Endothelial cell of umbilical vein (primary cell): ENCODE data around the gene CADPS. TPM values are rescaled to one million over a fixed set of nuclear protein-coding genes. Genes with fewer than 3 reads are reported as not detected.

Experiments used
- BruUV-seq: library from RNA; stranded (reverse); fragments of 400-500 nt; replicated peaks from 2 replicates; lab custom pipeline; 2021; lab: Mats Ljungman, UMichigan
- CTCF ChIA-PET: fragments of 300-600, 350-600 bp; sonication (Branson Sonifier 250); formaldehyde crosslinking; loops from one replicate; lab custom pipeline; 2021; ENCODE audit warnings: antibody characterized with exemption, inconsistent platforms; lab: Charles Lee
- POLR2A ChIA-PET: fragments of 300-600, 350-600 bp; sonication (Branson Sonifier 250); formaldehyde crosslinking; loops from one replicate; lab custom pipeline; 2021; ENCODE audit warnings: antibody characterized with exemption, inconsistent platforms; lab: Charles Lee
- DNase-seq: peaks from one replicate; pipeline ENCODE4 v3.0.0-alpha.2; 2011; ENCODE audit warnings: low read depth, low spot score
- FAIRE-seq: peaks from 2 replicates; lab custom pipeline; 2011; peaks lifted over from hg19 to GRCh38; lab: Jason Lieb, UNC
- H2AFZ ChIP-seq: 2 replicates; pipeline ENCODE4 v1.6.0; 2012; ENCODE audit warnings: low read depth, low read length, control low read depth, inconsistent platforms
- H3K27ac ChIP-seq: 2 replicates; pipeline ENCODE4 v1.5.1; 2011; ENCODE audit warnings: low read depth, mild to moderate bottlenecking, control low read depth, low read length, moderate library complexity; ENCODE audit not compliant: insufficient read depth
- H3K27me3 ChIP-seq, 2 experiments: 2 replicates each; pipeline versions ENCODE4 v1.6.0 to v1.6.1; 2011; ENCODE audit warnings: low read length in 2 of 2, mixed read lengths in 1 of 2; ENCODE audit not compliant: control insufficient read depth in 2 of 2, insufficient read depth in 2 of 2
- H3K36me3 ChIP-seq, 2 experiments: 2 replicates in 1 of 2; 3 replicates in 1 of 2; pipeline ENCODE4 v1.5.1; 2011; ENCODE audit warnings: low read length in 2 of 2, mild to moderate bottlenecking in 1 of 2, moderate library complexity in 1 of 2; ENCODE audit not compliant: control insufficient read depth in 2 of 2, insufficient read depth in 2 of 2; ENCODE audit errors: extremely low read depth in 1 of 2
- H3K4me1 ChIP-seq: 3 replicates; pipeline ENCODE4 v1.5.1; 2011; ENCODE audit warnings: mild to moderate bottlenecking, low read length; ENCODE audit not compliant: control insufficient read depth, insufficient read depth; ENCODE audit errors: extremely low read depth
- H3K4me2 ChIP-seq: 2 replicates; pipeline ENCODE4 v1.6.1; 2011; ENCODE audit warnings: low read length, control low read depth, mixed read lengths; ENCODE audit not compliant: insufficient read depth
- H3K4me3 ChIP-seq, 3 experiments: fragments of 200-600 bp in 1 of 3; sonication (generic), shearing (Covaris generic) in 1 of 3; replicated peaks in 1 of 3; 2 replicates each; pipeline ENCODE4 v1.5.1; 2011 to 2016; ENCODE audit warnings: control low read depth in 3 of 3, low read length in 3 of 3, mild to moderate bottlenecking in 2 of 3, inconsistent platforms in 1 of 3, low read depth in 1 of 3, moderate library complexity in 1 of 3; ENCODE audit not compliant: insufficient read depth in 1 of 3
- H3K79me2 ChIP-seq: 2 replicates; pipeline ENCODE4 v1.6.0; 2012; ENCODE audit warnings: low read length, inconsistent platforms; ENCODE audit not compliant: control insufficient read depth, insufficient read depth
- H3K9ac ChIP-seq: replicated peaks from 2 replicates; pipeline ENCODE3; 2011; ENCODE audit warnings: low read length, control low read depth; ENCODE audit not compliant: insufficient read depth; ENCODE audit errors: extremely low read depth
- H3K9me1 ChIP-seq: replicated peaks from 3 replicates; pipeline ENCODE4 v1.6.0; 2011; ENCODE audit warnings: mild to moderate bottlenecking, low read length; ENCODE audit not compliant: control insufficient read depth, insufficient read depth; ENCODE audit errors: extremely low read depth
- H3K9me3 ChIP-seq: replicated peaks from 2 replicates; pipeline ENCODE4 v1.5.1; 2012; ENCODE audit warnings: low read length, inconsistent platforms; ENCODE audit not compliant: control insufficient read depth, insufficient read depth
- H4K20me1 ChIP-seq: replicated peaks from 2 replicates; pipeline ENCODE3; 2011; ENCODE audit warnings: mild to moderate bottlenecking, low read length; ENCODE audit not compliant: control insufficient read depth, insufficient read depth; ENCODE audit errors: extremely low read depth
- FOS ChIP-seq: IDR thresholded peaks from 2 replicates; pipeline ENCODE4 v1.6.1; 2011; ENCODE audit warnings: mild to moderate bottlenecking, low read length, moderate library complexity, borderline replicate concordance; ENCODE audit not compliant: insufficient read depth
- JUN ChIP-seq: IDR thresholded peaks from 2 replicates; pipeline ENCODE4 v1.6.1; 2011; ENCODE audit warnings: borderline replicate concordance, low read depth; ENCODE audit not compliant: insufficient read length, insufficient read depth
- MYC ChIP-seq: IDR thresholded peaks from one replicate; pipeline ENCODE4 v1.6.1; 2011; ENCODE audit warnings: mild to moderate bottlenecking, low read depth, low read length
- POLR2A ChIP-seq: IDR thresholded peaks from 2 replicates; pipeline ENCODE4 v1.6.1; 2012; ENCODE audit warnings: low read depth, mild to moderate bottlenecking, control low read depth, low read length
- POLR2AphosphoS5 ChIP-seq: IDR thresholded peaks from 2 replicates; pipeline ENCODE4 v1.6.1; 2012; ENCODE audit warnings: low read depth, mild to moderate bottlenecking, control low read depth, low read length, moderate library complexity; ENCODE audit not compliant: insufficient read depth
- dilution Hi-C: fragments of 300-500 bp; cut with MboI; formaldehyde crosslinking; loops from one replicate; pipeline ENCODE4 v1.15.0; 2019; ENCODE audit warnings: low sequenced_read_pairs; ENCODE audit not compliant: extremely low pct_ligation_motif_present
- intact Hi-C: fragments of 100-400 bp; cut with micrococcal nuclease; formaldehyde crosslinking; loops from one replicate; pipeline ENCODE4 v1.10.0; 2022
- polyA plus RNA-seq, 4 experiments: library from polyadenylated mRNA; depleted of rRNA in 3 of 4; stranded (reverse) in 3 of 4; unstranded in 1 of 4; fragments of >200 nt; gene quantifications; 2 replicates each; pipeline versions ENCODE4 v1.2.1 to v1.2.3, GENCODE V29; 2011 to 2012; ENCODE audit warnings: missing spikeins in 1 of 4
- total RNA-seq: library from RNA; stranded (reverse); gene quantifications from 2 replicates; pipeline ENCODE4 v1.2.3, GENCODE V29; 2021
- TF ChIP-seq, protein P1 (sequence below), 2 donors: IDR thresholded peaks; 1 replicate in 1 of 2; 2 replicates in 1 of 2; pipeline ENCODE4 v1.5.1; 2011; ENCODE audit warnings: low read length in 2 of 2, mild to moderate bottlenecking in 2 of 2, moderate library complexity in 2 of 2, control low read depth in 1 of 2, inconsistent platforms in 1 of 2, low read depth in 1 of 2; ENCODE audit not compliant: insufficient read depth in 1 of 2; ENCODE audit errors: extremely low read depth in 1 of 2
- TF ChIP-seq, protein P2 (sequence below): IDR thresholded peaks from 2 replicates; pipeline ENCODE4 v1.6.1; 2011; ENCODE audit not compliant: insufficient read depth, insufficient read length

The CADPS gene
- total and polyA plus RNA-seq, 2 donors (not counting 3 experiments of a cell fraction or from before 2014, with no cell fraction given) = not detected

DNA sequence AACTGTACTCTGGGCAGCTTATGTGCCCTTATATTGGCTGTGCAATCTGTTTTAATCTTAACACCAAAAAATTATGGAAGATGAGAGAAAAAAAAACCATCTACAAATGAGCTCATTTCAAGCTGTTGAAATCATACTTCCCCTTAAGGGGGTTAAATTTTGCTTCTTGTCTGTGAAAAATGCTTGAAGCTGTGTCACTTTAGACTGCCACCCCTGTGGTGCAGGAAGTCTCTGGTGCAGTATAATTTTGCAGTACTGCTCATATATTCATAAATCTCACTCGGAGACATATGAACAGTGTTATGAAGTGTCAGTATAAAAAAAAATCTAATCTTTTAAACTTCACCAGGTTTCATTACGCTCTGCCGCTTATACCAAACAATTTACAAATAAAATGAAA lies 471.5 kb downstream of the CADPS start:
- H3K4me1 ChIP-seq = no peaks in the 10 kb centered on the region
- H3K9ac ChIP-seq = no peak overlapping the region
- H3K9me3 ChIP-seq = no peaks in the 10 kb centered on the region
- DNase-seq = no peak
- H3K36me3 ChIP-seq = no peaks in the 10 kb centered on the region
- no peaks in the 10 kb centered on the region for H4K20me1 ChIP-seq
- TF ChIP-seq MYC (no peak), FOS (no peak), POLR2A (no peak), JUN (no peak)
- TF ChIP-seq, protein P1, sequence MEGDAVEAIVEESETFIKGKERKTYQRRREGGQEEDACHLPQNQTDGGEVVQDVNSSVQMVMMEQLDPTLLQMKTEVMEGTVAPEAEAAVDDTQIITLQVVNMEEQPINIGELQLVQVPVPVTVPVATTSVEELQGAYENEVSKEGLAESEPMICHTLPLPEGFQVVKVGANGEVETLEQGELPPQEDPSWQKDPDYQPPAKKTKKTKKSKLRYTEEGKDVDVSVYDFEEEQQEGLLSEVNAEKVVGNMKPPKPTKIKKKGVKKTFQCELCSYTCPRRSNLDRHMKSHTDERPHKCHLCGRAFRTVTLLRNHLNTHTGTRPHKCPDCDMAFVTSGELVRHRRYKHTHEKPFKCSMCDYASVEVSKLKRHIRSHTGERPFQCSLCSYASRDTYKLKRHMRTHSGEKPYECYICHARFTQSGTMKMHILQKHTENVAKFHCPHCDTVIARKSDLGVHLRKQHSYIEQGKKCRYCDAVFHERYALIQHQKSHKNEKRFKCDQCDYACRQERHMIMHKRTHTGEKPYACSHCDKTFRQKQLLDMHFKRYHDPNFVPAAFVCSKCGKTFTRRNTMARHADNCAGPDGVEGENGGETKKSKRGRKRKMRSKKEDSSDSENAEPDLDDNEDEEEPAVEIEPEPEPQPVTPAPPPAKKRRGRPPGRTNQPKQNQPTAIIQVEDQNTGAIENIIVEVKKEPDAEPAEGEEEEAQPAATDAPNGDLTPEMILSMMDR (IDR thresholded peaks at IDR 0.05; ENCODE audit: extremely low read depth in 1 of 2, insufficient read depth in 1 of 2, low read depth in 1 of 2, low read length in 2 of 2) = no peak
- BruUV-seq = no TSS peak
- CTCF ChIA-PET = interaction anchor here (0.8 kb wide), 1 partner anchor 15 kb away, joined by 3 read pairs; no protein-coding TSS in a partner anchor
- dilution Hi-C loops = no loop called here
- H2AFZ ChIP-seq = no peak overlapping the region
- intact Hi-C loops = no loop called here
- no peak overlapping the region for H3K27ac ChIP-seq
- no peak for FAIRE-seq
- H3K4me3 ChIP-seq = no peak overlapping the region
- no peak overlapping the region for H3K4me2 ChIP-seq
- POLR2A ChIA-PET = no interaction called here
- peaks cover 4 to 5% of the 10 kb centered on the region in 2 experiments for H3K27me3 ChIP-seq
- no peaks in the 10 kb centered on the region for H3K9me1 ChIP-seq
- H3K79me2 ChIP-seq = no peaks in the 10 kb centered on the region

DNA sequence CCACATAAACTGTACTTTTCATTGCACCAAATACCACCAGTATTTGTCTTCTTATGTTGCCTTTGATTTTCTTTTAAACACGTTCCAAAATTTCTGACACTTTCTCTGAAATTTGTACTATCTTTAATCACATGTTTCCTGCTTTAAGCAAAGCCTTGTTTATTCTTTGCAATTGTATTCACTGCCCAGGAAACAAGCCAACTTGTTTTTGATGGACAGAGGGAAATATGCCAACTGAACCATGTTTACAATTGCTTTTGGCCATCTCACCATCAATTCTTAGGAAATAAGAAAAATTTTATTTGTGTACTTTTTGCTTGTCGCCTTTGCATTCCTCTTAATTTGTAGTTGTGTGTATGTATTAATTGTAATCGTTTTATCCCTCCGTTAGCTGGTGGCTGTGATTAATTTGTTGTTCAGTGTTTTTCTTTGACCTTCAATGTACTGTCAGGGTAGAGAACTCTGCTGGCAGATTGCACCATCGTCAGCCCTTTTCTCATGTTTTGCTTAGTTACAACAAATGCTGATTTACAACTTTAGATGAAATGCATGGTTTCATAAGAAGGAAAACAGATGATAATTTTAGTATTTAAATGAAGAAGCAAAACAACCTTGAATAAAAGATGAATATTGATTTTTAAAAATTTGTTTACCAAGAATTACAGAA lies 482.5 kb downstream of the CADPS start:
- Histone ChIP-seq H3K9ac (no peak overlapping the region), H3K4me1 (no peaks in the 10 kb centered on the region), H3K4me3 (no peak overlapping the region), H2AFZ (no peak overlapping the region), H3K79me2 (no peaks in the 10 kb centered on the region), H3K27me3 (no peaks in the 10 kb centered on the region), H4K20me1 (no peaks in the 10 kb centered on the region), H3K9me1 (no peaks in the 10 kb centered on the region), H3K4me2 (no peak overlapping the region), H3K9me3 (no peaks in the 10 kb centered on the region), H3K27ac (no peak overlapping the region), H3K36me3 (no peaks in the 10 kb centered on the region)
- intact Hi-C loops (no loop called here), dilution Hi-C loops (no loop called here)
- TF ChIP-seq, protein P2, sequence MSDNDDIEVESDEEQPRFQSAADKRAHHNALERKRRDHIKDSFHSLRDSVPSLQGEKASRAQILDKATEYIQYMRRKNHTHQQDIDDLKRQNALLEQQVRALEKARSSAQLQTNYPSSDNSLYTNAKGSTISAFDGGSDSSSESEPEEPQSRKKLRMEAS = no peak
- TF ChIP-seq POLR2A = no peak
- no peak for TF ChIP-seq POLR2AphosphoS5
- TF ChIP-seq, protein P1 (IDR thresholded peaks at IDR 0.05; ENCODE audit: extremely low read depth in 1 of 2, insufficient read depth in 1 of 2, low read depth in 1 of 2, low read length in 2 of 2) = no peak
- POLR2A ChIA-PET = no interaction called here
- CTCF ChIA-PET = no interaction called here
- BruUV-seq = no TSS peak
- FAIRE-seq = no peak
- no peak for DNase-seq
